GM19438 (cell line): ENCODE data around the gene RNF223.
"Not testable (repeated sequence)": the region's sequence is repeated elsewhere in the genome, so short reads cannot be mapped to it uniquely, and the experiment has no call there.

ENCODE experiments used
- ATAC-seq: cut with Tn5 transposase; IDR thresholded peaks from one replicate; pipeline ENCODE4 v1.9.1; 2021; ENCODE audit warnings: low read depth; ENCODE audit not compliant: unreplicated experiment

The RNF223 gene

DNA sequence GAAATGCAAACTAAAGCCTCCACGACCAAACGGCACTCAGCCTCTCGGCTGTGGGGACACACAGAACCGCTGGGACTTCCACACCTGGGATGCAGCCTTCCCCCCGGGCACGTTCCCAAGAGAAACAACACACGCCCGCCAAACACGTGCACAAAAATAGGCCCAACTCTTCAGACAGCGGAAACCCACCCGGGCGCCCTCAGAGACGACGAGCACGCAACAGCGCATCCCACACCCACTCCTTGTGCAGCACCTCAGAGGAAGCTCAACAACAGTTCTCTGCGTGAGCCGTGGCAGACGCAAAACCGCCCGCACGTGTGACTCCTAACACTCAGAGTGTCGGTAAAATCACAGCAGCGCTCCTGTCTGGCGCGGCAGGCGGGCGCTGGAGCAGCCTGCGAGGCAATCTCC is 36.5 kb upstream of the RNF223 start:
- ATAC-seq: no peak

DNA sequence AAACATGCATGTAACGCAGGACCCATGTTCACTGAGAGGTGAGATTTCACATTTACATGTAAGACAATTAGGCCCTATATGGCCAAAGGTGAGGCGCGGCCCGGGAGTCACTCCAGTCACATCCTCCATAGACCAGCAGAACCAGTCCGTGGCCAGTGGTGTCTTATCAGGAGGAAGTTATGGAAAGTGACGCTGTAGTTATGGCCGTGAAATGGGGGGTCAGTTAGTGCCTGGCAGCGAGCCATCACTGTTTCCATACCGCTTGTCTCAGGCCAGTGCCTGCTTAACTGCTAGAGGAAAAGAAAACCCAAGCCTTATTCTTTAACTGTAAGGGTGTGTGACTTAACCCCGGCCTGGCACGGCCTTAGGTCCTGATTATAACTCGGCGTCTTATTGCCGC is 35.6 kb upstream of the RNF223 start:
- no peak for ATAC-seq

DNA sequence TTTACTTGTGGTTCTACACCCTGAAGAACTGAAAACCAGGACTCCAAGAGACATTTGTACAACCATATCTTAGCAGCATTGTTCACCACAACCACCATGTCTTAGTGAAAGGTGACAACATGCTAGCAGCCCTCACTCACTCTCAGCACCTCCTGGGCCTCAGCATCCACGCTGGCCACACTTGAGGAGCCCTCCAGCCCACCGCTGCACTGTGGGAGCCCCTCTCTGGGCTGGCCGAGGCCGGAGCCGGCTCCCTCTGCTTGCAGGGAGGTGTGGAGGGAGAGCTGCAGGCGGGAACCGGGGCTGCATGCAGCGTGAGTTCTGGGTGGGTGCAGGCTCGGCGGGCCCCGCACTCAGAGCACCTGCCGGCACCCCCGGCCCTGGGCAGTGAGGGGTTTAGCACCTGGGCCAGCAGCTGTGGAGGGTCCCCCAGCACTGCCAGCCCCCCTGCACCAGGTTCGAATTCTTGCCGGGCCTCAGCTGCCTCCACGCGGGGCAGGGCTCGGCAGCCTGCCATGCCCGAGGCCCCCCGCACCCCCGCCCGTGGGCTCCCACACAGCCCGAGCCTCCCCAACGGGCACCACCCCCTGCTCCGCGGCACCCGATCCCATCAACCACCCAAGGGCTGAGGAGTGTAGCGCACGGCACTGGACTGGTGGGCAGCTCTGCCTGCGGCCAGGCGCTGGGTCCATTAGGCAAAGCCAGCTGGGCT is 32.6 kb upstream of the RNF223 start:
- no peak for ATAC-seq

DNA sequence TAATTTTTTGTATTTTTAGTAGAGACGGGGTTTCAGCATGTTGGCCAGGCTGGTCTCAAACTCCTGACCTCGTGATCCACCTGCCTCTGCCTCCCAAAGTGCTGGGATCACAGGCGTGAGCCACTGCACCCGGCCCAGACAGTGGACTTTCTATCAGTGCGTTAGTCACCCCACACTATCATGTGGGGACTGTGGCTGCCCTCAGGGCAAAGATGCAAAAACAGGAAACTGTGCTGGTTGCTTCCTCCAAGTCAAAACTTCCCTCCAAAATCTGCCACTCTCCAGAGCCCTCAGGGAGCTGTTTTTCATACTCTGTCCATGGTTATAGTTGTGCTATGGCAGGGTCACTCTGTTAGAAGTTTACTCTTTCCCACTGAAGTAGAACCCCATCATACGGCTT is 30.0 kb upstream of the RNF223 start:
- not testable (repeated sequence) for ATAC-seq

DNA sequence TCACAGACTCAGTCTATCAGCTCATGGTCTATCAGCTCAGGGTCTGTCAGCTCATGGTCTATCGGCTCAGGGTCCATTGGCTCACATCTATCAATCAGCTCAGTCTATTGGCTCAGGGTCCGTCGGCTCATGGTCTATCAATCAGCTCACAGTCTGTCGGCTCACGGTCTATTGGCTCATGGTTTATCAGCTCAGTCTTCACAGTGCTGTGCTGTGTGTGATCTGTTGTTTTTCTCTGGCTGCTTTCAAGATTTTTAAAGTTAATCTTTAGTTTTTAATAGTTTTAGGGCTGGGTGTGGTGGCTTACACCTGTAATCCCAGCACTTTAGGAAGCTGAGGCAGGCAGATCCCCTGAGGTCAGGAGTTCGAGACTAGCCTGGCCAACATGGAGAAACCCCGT is 27.4 kb upstream of the RNF223 start:
- ATAC-seq: no peak

DNA sequence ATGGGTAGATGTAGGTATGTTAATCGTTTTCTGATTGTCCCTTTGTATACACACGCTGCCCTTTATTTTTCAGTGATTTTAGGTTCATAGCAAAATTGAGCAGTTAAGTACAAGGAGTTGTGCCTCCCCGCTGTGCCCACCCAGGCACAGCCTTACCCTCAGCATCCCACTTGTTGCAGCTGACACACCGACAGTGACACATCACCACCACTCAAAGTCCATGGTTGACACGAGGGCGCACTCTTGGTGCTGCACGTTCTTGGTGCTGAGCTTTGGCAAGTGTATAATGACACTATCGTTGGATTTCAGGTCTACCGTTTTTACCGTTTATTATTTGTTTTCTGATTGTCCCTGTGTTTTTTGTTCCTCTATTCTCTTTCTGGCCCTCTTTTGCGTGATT is 26.2 kb upstream of the RNF223 start:
- no peak for ATAC-seq

DNA sequence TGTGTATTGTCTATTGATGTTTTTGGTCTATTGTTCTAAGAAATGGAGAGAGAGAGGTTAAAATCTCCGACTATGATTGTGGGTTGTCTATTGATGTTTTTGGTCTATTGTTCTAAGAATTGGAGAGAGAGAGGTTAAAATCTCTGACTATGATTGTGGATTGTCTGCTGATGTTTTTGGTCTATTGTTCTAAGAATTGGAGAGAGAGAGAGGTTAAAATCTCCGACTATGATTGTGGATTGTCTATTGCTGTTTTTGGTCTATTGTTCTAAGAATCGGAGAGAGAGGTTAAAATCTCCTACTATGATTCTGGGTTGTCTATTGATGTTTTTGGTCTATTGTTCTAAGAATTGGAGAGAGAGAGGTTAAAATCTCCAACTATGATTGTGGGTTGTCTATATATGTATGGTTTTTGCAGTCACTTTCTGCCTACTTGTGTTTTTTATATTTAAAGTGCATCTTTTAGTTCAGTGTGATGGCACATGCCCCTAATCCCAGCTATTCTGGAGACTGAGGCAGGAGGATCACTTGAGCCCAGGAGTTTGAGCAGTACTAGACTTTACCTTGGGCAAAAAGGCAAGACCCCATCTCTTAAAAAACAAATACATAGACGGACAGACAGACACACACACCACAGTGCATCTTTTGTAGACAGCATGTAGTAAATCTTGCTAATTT is 25.5 kb upstream of the RNF223 start:
- no peak for ATAC-seq

DNA sequence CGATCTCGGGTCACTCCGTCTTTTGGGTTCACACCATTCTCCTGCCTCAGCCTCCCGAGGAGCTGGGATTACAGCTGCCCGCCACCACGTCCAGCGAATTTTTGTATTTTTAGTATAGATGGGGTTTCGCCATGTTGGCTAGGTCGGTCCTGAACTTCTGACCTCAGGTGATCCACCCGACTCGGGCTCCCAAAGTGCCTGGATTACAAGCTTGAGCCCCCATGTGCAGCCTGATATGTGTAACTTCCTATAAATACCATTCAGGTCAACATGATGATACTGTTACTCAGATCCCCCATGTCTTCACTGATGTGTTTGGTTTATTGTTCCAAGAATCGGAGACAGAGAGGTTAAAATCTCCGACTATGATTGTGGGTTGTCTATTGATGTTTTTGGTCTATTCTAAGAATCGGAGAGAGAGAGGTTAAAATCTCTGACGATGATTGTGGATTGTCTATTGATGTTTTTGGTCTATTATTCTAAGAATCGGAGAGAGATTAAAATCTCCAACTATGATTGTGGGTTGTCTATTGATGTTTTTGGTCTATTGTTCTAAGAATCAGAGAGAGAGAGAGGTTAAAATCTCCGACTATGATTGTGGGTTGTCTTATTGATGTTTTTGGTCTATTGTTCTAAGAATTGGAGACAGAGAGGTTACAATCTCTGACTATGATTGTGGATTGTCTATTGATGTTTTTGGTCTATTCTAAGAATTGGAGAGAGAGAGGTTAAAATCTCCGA is 24.7 kb upstream of the RNF223 start:
- no peak for ATAC-seq

DNA sequence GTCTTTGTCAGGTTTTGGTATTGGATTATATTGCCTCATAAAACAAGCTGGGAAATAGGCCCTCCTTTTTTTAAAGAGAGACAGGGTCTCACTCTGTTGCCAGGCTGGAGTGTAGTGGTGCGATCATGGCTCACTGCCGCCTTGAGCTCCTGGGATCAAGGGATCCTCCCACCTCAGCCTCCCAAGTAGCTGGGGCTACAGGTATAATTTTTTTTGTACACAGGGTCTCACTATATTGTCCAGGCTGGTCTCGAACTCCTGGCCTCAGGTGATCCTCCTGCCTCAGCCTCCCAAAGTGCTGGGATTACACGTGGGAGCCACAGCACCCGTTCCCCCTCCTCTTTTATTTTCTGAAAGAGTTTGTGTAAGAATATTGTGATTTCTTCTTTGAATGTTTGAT is 22.0 kb upstream of the RNF223 start:
- not testable (repeated sequence) for ATAC-seq

DNA sequence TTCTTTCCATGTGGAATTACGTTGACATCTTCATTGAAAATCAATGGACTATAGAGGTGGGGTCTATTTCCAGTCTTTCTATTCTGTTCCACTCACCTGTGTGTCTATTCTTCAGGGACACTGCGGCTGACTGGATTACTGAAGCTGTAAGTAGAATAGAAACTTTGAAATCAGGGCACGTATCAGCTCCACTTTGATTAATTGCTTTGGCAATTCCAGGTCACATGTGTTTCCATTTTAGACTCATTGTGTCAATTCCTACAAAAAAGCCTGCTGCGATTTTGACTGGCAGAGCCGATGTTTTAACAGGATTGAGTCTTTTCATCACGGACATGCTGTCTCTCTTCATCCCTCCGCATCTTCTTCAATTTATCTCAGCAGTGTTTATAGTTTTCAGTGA is 20.9 kb upstream of the RNF223 start:
- no peak for ATAC-seq

DNA sequence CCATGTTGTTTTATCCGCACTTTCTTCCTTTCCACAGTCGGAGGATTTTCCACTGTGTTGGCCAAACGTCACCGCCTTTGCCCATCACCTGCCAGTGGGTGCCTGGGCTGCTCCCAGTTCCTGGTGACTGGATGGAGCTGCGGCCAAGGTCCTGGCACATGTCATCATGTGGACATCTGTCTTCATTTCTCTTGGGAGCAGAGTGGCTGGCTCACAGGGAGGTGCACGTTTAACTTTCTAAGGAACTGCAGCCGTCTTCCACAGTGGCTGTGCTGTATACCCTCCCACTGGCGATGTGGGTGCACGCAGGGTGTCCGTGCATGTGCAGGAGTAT is 19.5 kb upstream of the RNF223 start:
- ATAC-seq: no peak

DNA sequence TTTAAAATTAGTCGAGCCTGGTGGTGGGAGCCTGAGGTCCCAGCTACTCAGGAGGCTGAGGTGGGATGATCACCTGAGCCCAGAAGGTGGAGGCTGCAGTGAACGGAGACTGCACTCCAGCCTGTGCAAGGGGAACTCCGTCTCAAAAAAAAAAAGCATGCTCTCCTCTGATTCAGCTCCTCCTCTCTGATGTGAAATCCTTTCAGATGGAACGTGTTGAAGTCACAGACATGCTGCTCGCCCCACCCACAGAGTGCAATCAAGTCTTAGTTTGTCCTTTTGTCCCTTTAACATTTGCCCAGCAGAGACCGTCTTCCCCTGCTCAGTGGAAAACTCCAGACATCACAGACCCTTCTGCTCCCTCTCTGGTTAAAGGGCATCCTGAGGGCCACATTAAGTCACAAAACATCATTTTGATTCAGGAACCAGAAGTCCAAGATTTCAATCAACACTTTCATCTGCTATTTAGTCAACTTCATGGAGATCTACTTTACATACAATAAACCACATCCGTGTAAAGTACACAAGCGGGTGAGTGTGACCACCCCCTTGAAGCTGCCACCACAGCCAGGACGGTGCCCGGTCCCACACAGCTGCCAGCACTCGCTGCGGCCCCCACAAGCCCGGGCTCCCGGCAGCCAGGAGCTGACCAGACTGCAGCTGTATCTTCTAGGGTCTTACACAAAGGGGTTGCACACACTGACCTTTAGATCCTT is 18.9 kb upstream of the RNF223 start:
- ATAC-seq: no peak

DNA sequence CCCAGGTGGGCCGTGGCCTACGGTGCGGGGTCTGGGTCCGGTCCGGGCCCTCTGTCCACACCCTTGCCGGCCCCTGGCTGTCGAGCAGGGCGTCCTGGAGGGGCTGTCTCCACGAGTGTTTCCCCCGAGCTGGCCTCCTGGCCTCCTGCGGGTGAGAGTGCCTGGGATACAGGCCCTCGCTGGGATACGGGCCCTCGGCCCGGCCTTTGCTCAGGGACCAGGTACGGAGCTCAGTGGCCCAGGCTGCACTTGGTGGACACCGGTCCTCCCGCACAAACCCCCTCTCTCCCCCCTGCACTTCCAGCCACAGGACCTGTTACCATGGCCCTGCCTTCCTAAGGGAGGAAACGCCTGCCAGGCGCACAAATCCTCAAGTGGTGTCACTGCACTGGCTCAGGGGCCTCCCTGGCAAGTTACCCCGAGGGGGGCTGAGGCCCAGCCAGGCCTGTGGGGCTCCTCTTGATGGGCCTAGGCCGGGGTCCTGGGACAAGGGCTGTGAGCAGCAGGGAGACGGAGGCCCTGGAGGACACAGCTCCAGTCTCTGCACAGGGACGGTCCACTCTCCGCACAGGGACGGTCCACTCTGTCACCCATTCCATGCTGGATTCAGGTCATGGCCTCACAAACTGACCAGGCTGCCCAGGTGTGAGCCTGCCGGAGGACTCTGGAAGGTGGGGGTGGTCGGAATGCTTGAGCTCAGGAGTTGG is 18.2 kb upstream of the RNF223 start:
- ATAC-seq: no peak

DNA sequence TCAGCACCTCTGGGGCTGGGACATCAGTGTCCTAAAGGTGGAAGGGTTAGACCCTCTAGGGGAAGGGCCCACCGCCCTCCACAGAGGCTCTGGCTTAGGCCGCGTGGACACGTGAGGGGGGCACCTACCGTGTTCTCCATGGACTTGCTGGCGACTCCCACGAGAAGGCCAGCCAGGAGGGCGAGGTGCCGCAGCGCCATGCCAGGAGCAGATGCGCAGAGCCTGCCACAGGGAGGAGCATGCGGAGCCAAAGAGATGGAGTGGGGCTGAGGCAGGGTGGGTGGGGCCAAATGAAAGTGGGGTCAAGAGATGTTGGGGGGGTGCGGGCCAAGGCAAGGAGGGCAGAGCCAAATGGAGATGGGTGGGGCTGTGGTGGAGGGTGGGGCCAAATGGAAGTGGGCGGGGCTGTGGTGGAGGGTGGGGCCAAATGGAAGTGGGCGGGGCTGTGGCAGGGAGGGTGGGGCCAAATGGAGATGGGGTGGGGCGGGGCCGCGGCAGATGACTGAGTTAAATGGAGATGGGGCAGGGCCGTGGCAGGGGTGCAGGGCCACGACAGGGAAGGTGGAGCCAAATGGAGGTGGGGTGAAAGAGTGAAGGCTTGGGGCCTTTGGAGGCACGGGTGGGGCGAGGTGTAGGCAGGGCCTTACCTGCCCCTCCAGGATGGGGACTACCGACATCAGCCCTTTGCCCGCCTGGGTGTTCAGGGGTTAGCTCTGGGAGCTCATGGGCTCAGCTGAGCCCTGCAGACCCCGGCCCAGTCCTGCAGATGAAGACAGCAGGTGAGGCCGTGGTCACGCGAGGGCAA is 17.4 kb upstream of the RNF223 start:
- ATAC-seq: no peak

DNA sequence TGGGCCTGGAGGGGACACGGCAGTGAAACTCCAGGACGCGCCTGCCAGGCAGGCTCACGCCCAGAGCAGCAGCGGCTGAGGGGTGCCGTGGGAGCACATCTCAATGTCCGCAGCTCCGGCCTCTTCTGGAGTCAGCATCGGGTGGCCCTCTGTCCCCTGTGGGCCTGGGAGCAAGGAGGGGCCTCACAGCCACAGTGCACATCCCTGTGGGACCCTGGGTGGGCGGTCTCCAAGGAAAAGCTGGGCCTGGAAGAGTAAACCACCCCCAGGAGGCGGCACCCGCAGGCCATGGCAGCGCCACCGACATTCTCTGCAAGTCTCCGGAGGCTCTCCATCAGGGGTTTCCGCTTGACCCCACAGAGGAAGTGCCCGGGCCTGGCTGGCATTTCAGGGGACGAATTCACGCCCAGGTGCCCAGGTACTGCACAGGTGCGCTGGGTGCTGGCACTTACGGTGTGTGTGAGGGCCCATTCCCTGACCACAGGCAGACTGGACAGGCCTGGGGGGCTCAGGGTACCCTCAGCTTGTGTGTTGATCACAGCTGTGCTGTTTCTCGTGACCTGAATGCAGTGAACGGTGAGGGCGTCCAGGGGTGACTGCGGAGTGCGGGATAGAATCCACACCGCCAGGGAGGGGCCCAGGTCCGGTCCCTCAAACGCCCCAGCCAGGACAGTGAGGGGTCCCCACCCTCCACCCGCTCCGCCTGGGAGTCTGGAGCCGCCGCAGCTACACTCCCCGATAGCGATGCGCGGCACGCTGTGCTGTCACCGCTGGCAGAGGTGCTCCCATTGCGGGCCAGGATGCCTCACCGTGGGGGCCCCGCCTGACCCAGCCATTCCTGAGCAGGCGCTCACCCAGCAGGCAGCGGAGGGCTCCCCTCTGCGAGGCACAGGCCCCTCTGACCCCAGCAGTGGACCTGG is 16.6 kb upstream of the RNF223 start:
- no peak for ATAC-seq

DNA sequence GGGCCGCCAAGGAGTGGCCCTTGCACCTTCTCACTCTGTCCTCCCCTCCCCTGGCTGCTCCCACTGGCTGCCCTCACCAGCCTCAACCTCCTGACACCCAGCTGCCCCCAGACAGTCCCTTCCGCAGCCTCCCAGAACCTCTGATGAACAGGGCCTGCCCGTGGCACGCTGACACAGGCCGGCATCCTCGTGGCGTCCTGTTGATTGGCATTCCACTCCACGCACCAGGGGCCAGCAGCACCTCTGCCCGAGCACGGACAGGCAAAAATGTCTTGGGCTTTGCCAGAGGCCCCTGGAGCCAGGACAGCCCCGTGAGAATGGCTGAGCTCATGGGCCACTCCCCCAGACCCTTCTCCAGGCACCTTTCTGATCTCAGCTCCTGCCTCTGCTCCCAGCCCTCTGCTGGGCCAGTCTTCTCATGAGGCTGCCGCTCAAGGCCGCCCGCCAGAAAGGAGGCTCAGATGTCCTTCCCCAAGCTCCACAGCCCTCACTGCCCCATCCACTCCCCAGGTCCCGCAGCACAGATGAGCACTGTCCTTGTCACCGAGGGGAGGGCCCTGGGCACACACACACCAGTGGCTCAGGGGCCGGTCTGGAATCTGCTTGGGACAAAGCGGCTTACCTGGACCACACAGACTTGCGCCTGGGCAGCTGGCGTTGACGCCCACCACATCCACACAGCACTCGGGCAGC is 15.8 kb upstream of the RNF223 start:
- no peak for ATAC-seq

DNA sequence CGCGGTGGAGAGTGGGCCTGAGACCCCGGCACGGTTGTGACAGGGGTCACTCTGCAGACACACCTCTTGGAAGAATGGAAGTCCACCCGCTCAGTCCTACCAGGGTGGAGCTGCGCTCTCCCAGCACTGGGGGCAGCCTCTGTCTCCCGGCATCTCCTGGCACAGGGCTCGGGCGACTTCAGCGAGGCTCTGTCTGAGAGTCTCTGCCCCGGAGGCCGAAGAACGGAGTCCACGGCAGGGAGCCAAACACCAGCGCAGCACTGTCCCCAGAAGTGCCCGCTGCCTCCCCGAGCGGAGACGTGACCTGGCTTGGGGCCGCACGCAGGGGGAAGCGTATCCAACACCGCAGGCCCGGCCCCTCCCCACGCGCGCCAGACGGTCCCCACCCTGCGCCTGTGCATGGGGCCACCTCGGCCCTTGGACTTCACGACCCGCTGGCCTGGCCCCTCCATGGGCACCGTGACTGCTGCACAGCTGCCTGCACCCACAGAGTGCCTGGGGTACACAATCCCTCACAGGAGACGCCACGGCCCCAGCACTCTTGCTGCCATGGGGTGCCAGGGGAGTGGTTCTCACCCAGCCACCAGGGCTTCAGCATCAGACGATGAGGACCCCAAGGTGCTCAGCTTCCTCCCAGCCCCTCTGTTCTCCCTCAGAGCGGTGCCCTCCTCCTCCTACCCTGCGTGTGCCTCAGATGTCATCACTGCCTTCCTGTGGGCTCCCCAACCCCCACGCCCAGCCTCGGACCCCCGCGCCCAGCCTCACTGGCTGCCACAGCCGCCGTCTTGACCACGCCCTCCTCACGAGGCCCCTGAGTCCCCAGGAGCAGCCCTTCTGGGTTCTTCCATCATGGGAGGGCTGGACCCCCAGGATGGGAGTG is 14.9 kb upstream of the RNF223 start:
- no peak for ATAC-seq
